Head of caudate nucleus (tissue), 42 donors: ENCODE data around the gene LAMP5.
A peak's percentile ranks its signal among the peaks of the same experiment; 100 is the strongest.

Source experiments
- DNase-seq, 42 donors: peaks; one replicate each; pipeline versions ENCODE4 v3.0.0 to v3.0.0-alpha.2; 2020 to 2021; ENCODE audit warnings: mixed read lengths in 7 of 42
- intact Hi-C: fragments of 100-400 bp; cut with DNase I; formaldehyde crosslinking; loops from one replicate; pipeline ENCODE4 v1.15.0; 2022

Gene LAMP5

GRCh38 chr20:9520086-9520485 lies 5.7 kb downstream of the LAMP5 start:
- intact Hi-C loops: no loop called here
- peak in 9 of 42 donors; percentile 17 to 64 (median 30) for DNase-seq

GRCh38 chr20:9523636-9524035 lies 9.2 kb downstream of the LAMP5 start:
- DNase-seq: no peak
- intact Hi-C loops: no loop called here

- intact Hi-C loops: no loop called here
- no peak for DNase-seq
Measured at GRCh38 chr20:9531581-9531980, 17.2 kb downstream of the LAMP5 start.

GRCh38 chr20:9532069-9532838 lies 17.9 kb downstream of the LAMP5 start:
- DNase-seq: no peak

GRCh38 chr20:9534025-9534424 lies 19.6 kb downstream of the LAMP5 start:
- no peak for DNase-seq
- intact Hi-C loops: no loop called here

More at GRCh38 chr20:9532069-9532838, 17.9 kb downstream of the LAMP5 start:
- intact Hi-C loops: no loop called here

- DNase-seq: no peak
- intact Hi-C loops: no loop called here
Measured at GRCh38 chr20:9535449-9535848, 21.1 kb downstream of the LAMP5 start.

GRCh38 chr20:9543214-9543613 lies 28.8 kb downstream of the LAMP5 start:
- intact Hi-C loops: no loop called here
- DNase-seq: no peak

GRCh38 chr20:9550283-9550682 lies 35.9 kb downstream of the LAMP5 start:
- peak in 8 of 42 donors; percentile 27 to 72 (median 42) for DNase-seq
- intact Hi-C loops: no loop called here

- DNase-seq: no peak
- intact Hi-C loops: no loop called here
Measured at GRCh38 chr20:9550871-9551270, 36.5 kb downstream of the LAMP5 start.

GRCh38 chr20:9551808-9552550 lies 37.6 kb downstream of the LAMP5 start:
- intact Hi-C loops: no loop called here
- DNase-seq: peak in 1 of 42 donors; percentile 26

- peak in 1 of 42 donors; percentile 54 for DNase-seq
- intact Hi-C loops: no loop called here
Measured at GRCh38 chr20:9555781-9556180, 41.4 kb downstream of the LAMP5 start.

GRCh38 chr20:9557411-9557810 lies 43.0 kb downstream of the LAMP5 start:
- peak in 21 of 42 donors; percentile 22 to 82 (median 45) for DNase-seq
- intact Hi-C loops: no loop called here

- intact Hi-C loops: no loop called here
Measured at GRCh38 chr20:9565910-9566550, 51.6 kb downstream of the LAMP5 start.

GRCh38 chr20:9566977-9567376 lies 52.6 kb downstream of the LAMP5 start:
- intact Hi-C loops: no loop called here
- DNase-seq: peak in 1 of 42 donors; percentile 10

More at GRCh38 chr20:9565910-9566550, 51.6 kb downstream of the LAMP5 start:
- no peak for DNase-seq

- intact Hi-C loops: no loop called here
- DNase-seq: no peak
Measured at GRCh38 chr20:9570612-9571011, 56.2 kb downstream of the LAMP5 start.

- DNase-seq: no peak
- intact Hi-C loops: no loop called here
Measured at GRCh38 chr20:9571783-9572182, 57.4 kb downstream of the LAMP5 start.

GRCh38 chr20:9572670-9573069 lies 58.3 kb downstream of the LAMP5 start:
- DNase-seq: no peak
- intact Hi-C loops: no loop called here

GRCh38 chr20:9573335-9574151 lies 59.2 kb downstream of the LAMP5 start:
- intact Hi-C loops: no loop called here
- DNase-seq: peak in 5 of 42 donors; percentile 2 to 21 (median 16)

- DNase-seq: no peak
- intact Hi-C loops: no loop called here
Measured at GRCh38 chr20:9574181-9574580, 59.8 kb downstream of the LAMP5 start.
